Testis (tissue), 3 donors: ENCODE results near the gene LTBP1. TPM values are rescaled to one million over a fixed set of nuclear protein-coding genes. Genes with fewer than 3 reads are reported as not detected.

Experiments
- DNase-seq: peaks from one replicate; pipeline ENCODE4 v3.0.0-alpha.2; 2019
- H3K27ac ChIP-seq, 2 donors: fragments of 200-600 bp; sonication (generic); one replicate each; pipeline ENCODE4 v1.5.1; 2019
- H3K27me3 ChIP-seq: fragments of 200-600 bp; sonication (generic); one replicate; pipeline ENCODE4 v1.5.1; 2019
- H3K36me3 ChIP-seq: fragments of 200-600 bp; sonication (generic); one replicate; pipeline ENCODE4 v1.5.1; 2017; ENCODE audit warnings: low read depth; ENCODE audit errors: missing control alignments
- H3K4me1 ChIP-seq: fragments of 200-600 bp; sonication (generic); one replicate; pipeline ENCODE4 v1.5.1; 2019
- H3K4me3 ChIP-seq, 2 donors: fragments of 200-600 bp; sonication (generic); one replicate each; pipeline ENCODE4 v1.5.1; 2017 to 2019
- H3K9me3 ChIP-seq: fragments of 200-600 bp; sonication (generic); one replicate; pipeline ENCODE4 v1.5.1; 2017
- CTCF ChIP-seq, 3 experiments: fragments of 450-650 bp in 2 of 3; fragments of 200-600 bp in 1 of 3; sonication (generic) in 1 of 3; IDR thresholded peaks; one replicate each; pipeline ENCODE4 v1.5.1; 2016 to 2019; ENCODE audit warnings: antibody characterized with exemption in 3 of 3, mild to moderate bottlenecking in 2 of 3, moderate library complexity in 1 of 3
- POLR2A ChIP-seq: fragments of 450-650 bp; IDR thresholded peaks from one replicate; pipeline ENCODE4 v1.6.1; 2017; ENCODE audit warnings: antibody characterized with exemption, mild to moderate bottlenecking, moderate library complexity
- WGBS, 2 donors: methylation state at CpG; one replicate each; pipeline ENCODE4 v1.1.5; 2018; 5-methylcytosine and 5-hydroxymethylcytosine counted together
- intact Hi-C: fragments of 100-400 bp; cut with DNase I; formaldehyde crosslinking; loops from one replicate; pipeline ENCODE4 v1.15.1; 2023; ENCODE audit warnings: low total_unique reads
- polyA plus RNA-seq: library from polyadenylated mRNA; stranded (reverse); fragments of 350-450 nt; fragmentation: Illumina TruSeq; extraction: RNeasy Lipid Tissue Mini Kit (QIAGEN cat#74804); gene quantifications from one replicate; pipeline ENCODE4 v1.2.3, GENCODE V29; 2014; ENCODE audit warnings: low read depth, low replicate concordance; ENCODE audit not compliant: insufficient read depth
- total RNA-seq, 2 donors: library from RNA; depleted of rRNA; stranded (reverse); fragments of >200 nt; gene quantifications; one replicate each; pipeline ENCODE4 v1.2.3, GENCODE V29; 2016

Gene LTBP1
- total and polyA plus RNA-seq, 3 donors from 2014 or later, result 39.6 to 51.5 (median 44.0) TPM

GRCh38 chr2:33314541-33314940 is 367.8 kb downstream of the LTBP1 start:
- no peaks in the 10 kb centered on the region for H3K36me3 ChIP-seq
- intact Hi-C loops, result no loop called here
- TF ChIP-seq POLR2A (no peak), CTCF (IDR thresholded peaks at IDR 0.05) (no peak)
- H3K9me3 ChIP-seq, result no peaks in the 10 kb centered on the region
- H3K4me1 ChIP-seq, result no peaks in the 10 kb centered on the region
- no peak for DNase-seq
- H3K27ac ChIP-seq, result no peak overlapping the region
- no peak overlapping the region for H3K4me3 ChIP-seq
- H3K27me3 ChIP-seq, result no peaks in the 10 kb centered on the region

DNA sequence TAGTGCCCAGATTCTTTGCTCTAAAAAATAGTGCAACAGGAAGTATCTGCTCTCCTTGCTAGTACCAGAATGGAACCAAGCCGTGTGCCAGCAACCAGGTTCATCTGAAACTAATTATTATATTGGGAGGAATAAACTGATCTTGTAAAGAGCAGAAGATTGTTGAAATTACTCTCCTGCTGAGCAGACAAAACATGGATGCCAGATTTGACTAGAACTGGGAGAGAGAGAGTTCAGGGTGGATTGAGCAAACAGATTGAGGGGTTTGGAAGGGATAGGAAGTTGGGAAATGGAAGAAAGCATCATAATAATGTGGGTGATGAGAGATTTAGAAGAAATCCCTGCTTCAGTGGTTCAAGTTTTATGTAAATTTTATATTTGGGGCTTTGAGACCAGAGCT is 369.6 kb downstream of the LTBP1 start:
- WGBS, 2 donors, result 80 to 81% methylated on average over 1 of the region's 1 CpG
- no peak overlapping the region for H3K4me3 ChIP-seq
- TF ChIP-seq POLR2A (no peak), CTCF (IDR thresholded peaks at IDR 0.05) (no peak)
- no peaks in the 10 kb centered on the region for H3K27me3 ChIP-seq
- no peaks in the 10 kb centered on the region for H3K4me1 ChIP-seq
- no peaks in the 10 kb centered on the region for H3K9me3 ChIP-seq
- intact Hi-C loops, result no loop called here
- H3K27ac ChIP-seq, result no peak overlapping the region
- DNase-seq, result no peak
- no peaks in the 10 kb centered on the region for H3K36me3 ChIP-seq

DNA sequence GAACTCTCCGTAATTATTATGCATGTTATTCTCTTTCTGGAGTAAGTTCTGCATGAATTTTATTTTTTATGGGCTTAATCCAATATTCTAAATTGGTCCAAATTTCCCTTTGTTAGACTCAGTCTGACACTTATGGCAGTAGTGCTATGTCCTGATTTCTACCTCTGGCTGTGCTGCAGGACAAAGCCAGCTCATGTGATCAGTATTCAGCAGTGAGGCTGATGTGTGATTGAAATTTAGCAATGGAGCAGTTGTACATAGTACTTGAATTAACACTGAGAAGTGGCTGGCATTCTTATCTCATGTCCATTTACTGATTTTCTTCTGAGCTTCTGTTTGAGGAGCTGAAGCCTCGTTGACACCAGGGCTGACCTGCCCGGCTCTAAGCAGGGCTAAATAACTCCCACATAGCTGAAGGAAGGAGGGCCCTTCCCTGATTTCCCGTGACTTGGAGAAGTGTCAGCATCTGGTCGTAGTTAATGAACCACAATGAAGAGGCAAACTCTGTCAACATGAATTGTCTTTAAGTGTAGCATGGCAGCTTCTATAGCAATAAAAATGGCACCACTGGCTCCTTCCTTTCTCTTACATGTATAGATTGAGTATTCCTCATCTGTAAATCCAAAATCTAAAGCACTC is 370.7 kb downstream of the LTBP1 start:
- no peaks in the 10 kb centered on the region for H3K27me3 ChIP-seq
- no peaks in the 10 kb centered on the region for H3K9me3 ChIP-seq
- intact Hi-C loops, result no loop called here
- H3K27ac ChIP-seq, result no peak overlapping the region
- peaks cover 7% of the 10 kb centered on the region for H3K4me1 ChIP-seq
- H3K4me3 ChIP-seq, result no peak overlapping the region
- no peaks in the 10 kb centered on the region for H3K36me3 ChIP-seq
- no peak for DNase-seq
- 41 to 64% methylated on average over 5 of the region's 5 CpGs for WGBS, 2 donors
- TF ChIP-seq CTCF (IDR thresholded peaks at IDR 0.05), result no peak
- no peak for TF ChIP-seq POLR2A

- H3K27ac ChIP-seq, result no peak overlapping the region
- intact Hi-C loops, result no loop called here
- WGBS, 2 donors, result 66 to 92% methylated on average over 3 of the region's 3 CpGs
Measured at GRCh38 chr2:33318456-33318855, 371.7 kb downstream of the LTBP1 start.

More at GRCh38 chr2:33318456-33318855, 371.7 kb downstream of the LTBP1 start:
- no peak for DNase-seq
- Histone ChIP-seq H3K4me1 (peaks cover 9% of the 10 kb centered on the region), H3K36me3 (no peaks in the 10 kb centered on the region), H3K4me3 (no peak overlapping the region), H3K27me3 (no peaks in the 10 kb centered on the region), H3K9me3 (no peaks in the 10 kb centered on the region)
- TF ChIP-seq CTCF (IDR thresholded peaks at IDR 0.05) (no peak), POLR2A (no peak)
